HG03064 (cell line): ENCODE measurements around the gene TRAF3IP1.

Source experiments
- ATAC-seq: cut with Tn5 transposase; IDR thresholded peaks from one replicate; pipeline ENCODE4 v1.9.1; 2021; ENCODE audit warnings: low read depth; ENCODE audit not compliant: unreplicated experiment

The TRAF3IP1 gene

DNA sequence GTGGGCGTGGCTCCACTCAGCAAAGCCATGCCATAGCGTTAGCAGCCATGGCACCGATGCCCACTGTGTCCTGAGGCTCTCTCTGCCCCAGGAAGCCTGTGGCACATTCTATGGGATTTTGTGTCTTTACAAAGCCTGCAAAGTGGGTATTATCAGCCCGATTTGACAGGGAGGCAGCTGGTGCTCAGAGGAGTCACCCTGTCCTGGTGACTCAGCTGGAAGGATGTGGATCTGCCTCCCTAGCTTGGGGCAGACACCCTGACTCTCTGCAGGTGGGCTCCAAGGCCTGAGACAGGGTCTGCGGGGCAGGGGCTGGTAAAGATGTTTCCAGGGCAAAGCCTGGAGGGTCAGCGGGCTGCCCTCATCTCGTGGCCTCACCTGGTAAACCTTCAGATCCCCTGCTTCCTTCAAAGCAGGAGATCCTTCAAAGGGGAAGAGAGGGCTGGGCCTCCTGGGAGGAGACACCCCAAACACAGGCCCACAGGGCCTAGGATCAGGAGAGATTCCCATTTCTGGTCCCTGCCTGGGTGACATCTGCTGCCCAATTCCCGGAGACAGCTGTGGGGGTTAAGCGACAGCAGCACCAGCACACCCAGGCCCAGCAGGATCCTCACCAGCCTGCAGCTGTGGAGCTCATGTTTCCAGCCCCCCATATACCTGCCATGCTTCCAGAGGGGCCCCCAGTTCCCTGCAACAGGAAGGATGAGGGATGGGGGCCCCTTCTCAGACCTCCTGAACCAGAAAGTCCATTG, 103.4 kb downstream of the TRAF3IP1 start:
- ATAC-seq, result no peak

DNA sequence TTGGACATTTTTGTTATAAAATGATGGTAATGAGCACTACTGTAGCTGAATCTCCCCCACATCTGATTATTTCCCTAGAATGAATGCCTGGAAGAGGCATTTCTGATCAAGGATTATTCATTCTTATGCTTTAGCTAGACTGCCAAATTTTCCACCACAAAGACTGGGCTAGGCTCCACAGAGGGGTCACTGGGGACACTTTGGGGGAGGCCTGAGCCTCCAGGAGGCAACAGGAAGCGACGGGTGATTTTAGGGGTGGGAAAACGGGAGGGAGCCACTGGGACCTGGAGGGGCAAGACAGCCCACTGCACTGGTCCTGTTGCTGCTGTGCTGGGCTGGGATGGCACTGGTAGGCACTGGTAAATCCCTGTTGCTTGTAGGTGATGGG, 104.0 kb downstream of the TRAF3IP1 start:
- ATAC-seq, result no peak

DNA sequence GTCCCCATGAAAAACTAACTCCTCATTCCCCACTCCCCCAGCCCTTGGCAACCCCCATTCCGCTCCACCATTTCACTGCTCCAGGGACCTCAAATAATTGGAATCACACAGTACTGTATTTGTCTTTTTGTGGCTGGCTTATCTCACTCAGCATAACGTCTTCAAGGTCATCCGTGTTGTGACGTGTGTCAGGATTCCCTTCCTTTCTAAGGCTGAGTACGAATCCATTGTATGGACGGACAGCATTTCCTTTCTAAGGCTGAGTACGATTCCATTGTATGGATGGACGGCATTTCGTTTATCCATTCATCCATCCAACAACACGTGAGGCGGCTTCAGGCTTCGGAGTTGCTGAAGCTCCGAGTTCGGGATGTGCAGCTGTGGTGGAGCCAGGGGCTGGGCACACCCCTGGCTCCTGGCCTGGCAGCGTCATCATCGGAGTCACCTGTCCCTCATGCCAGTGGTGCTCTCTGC, 105.2 kb downstream of the TRAF3IP1 start:
- no peak for ATAC-seq

DNA sequence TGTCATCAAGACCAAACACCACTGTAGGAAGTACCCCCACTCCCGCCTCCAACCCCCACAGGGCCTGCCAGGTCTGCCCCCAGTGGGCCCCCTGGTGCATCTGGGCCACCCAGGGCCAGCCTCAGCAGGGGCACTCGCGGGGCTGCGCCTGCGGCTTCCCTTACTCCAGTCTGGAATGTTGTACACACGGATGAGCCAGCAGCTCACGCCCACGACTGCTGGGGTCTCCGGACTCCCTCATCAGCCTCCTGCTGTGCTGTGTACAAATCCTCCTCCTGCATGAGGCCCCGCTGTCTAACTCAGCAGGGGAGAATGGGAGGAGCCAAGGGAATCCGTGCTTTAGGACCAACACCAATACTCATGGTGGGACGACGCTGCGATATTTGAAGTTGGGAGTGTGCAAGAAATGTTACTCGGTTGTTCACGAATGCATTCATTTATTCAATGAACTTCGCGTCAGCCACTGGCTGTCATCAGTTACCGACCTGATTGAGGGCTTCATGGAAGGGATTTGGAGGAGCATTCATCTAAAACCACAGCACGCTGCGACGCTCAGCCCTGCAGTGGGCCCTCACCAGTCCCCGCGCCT, 105.8 kb downstream of the TRAF3IP1 start:
- peak; percentile 16 for ATAC-seq

DNA sequence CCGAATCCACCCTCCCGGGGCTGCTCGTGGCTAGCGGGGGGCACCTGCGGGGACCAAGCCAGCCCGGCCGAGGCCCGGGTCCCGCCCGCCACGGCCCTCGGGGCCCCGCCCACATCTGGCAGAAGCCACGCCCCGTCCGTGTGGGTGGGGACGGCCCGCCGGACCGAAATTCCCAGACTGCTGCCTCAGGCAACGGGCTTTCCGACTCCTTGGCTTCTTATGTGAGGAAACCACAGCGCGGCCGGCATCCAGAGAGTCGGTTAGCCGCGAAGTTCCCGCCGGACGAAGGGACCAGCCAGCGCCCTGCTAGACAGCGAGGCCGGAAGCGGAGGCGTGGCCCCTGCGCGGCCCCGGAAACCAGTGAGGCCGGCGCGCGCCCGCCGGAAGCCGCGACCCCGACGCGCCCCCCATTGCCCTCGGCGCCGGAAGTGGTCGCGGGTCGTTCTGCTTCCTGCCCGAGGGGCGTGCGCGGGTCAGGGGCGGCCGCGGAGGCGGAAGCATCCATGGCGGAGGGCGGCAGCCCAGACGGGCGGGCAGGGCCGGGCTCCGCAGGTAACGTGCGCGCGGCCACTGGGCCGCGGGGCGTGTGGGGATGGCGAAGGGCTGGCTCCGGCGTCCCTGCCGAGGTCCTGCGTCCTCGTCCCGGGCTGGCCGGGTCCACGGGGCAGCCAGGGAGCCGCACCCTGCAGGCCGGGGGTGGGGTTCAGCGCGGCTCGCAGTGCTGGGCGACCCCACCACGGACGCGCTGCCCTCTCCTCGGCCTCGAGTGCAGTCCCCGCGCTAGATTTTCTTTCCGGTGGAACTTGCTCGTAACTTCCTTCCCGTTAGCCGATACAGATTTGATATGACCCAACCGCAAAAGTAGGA, 106.5 kb downstream of the TRAF3IP1 start, which contains the start of gene ASB1:
Gene ASB1 (plus strand): TSS at position 360 of the 867 bp plus-strand sequence. CDS start 144 bp downstream, at position 504.
- peak; percentile 80 for ATAC-seq

DNA sequence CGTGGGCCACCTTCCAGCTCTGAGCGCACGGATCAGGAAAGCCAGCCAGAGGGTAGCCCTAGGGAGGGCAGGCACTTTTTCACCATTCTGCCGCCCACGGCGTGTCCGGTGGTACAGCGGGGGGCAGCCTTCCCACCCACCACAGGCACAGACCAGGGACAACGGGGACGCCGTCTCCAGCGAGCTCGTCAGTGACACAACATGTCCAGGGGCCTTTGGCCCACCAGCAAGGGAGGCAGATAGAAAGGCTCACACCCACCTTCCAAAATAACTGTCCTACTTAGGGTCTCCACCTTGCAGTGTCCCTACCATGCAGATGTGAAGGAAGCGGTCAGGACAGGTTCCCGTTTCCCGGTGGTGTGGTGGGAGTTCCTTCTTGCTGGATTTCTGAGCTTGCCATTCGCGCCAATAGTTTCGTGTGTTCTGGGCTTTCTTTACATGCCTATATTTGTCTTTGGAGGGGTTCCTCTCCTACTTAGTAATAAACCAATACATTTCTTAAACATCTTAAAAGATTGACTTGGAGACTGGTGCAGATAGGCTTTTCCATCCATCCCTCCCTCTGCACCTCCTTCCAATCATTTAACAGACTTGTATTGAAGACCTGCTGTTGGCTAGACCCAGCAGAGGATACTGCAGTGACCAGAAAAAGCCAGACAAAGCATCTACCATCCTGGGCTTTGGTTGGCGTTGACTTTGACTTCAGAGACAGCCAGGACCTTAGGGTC, 107.3 kb downstream of the TRAF3IP1 start:
- peak; percentile 6 for ATAC-seq

DNA sequence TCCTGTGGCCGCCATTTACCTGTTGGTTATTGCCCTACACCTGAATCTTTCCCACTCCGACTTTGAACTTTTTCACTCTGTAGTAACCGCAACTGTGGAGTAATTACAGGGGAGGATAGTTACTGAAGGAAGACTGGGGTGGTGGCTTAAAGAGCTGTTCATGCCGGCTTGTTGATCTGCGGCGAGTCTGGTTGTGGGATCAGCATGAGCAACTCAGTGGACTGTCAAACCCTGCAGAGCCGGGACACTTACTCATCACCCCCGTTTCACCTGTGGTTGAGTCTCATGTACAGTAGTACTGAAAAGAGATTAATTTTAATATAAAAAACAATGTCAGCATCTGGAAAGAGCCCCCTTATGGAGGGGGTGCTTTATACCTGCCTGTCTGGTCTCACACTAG, 108.5 kb downstream of the TRAF3IP1 start:
- no peak for ATAC-seq

DNA sequence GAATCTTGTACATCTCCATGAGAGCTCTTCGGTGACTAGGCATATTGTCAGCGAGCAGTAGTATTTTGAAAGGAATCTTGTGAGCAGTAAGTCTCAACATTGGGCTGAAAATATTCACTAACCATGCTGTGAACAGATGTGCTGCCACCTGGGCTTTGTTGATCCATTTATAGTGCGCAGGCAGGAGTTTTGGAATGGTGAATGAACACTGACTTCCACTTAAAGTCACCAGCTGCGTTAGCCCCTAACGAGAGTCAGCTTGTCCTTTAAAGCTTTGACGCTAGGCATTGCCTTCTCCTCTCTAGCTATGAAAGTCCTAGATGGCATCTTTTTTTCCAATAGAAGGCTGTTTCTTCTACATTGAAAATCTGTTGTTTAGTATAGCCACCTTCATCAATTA, 110.5 kb downstream of the TRAF3IP1 start:
- no peak for ATAC-seq

DNA sequence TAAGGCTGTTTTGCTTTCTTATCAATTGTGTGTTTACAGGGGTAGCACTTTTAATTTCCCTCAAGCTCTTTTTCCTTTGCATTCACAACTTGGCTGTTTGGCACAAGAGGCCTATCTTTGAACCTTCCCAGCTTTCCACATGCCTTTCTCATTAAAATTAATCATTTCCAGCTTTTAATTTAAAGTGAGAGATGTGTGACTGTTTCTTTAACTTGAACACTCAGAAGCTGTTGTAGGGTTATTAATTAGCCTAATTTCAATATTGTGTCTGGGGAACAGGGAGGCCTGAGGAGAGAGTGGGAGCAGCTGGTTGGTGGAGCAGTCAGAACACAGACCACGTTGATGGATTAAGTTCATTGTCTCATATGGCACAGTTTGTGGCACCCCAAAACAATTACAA, 111.1 kb downstream of the TRAF3IP1 start:
- ATAC-seq, result no peak

DNA sequence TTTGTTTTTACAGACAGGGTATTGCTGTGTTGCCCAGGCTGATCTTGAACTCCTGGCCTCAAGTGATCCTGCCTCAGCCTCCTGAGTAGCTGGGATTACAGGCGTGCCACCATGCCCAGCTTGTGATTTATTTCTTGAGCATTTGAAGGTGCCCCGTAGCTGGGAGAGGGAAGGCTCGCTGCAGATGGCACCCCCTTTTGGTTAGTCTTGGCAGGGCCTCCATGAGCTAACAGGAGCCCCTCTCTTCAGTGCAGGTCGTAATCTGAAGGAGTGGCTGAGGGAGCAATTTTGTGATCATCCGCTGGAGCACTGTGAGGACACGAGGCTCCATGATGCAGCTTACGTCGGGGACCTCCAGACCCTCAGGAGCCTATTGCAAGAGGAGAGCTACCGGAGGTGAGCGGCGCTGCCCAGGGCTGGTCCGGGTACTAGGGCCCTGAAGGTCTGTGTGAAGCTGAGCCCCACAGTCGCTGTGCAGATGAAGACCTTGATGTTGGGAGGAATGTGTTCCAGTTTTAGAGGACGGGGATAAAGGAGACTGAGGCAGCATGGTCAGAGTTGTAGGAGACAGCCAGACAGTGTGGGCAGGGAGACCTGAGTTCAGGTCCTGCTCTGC, 113.1 kb downstream of the TRAF3IP1 start:
- no peak for ATAC-seq

DNA sequence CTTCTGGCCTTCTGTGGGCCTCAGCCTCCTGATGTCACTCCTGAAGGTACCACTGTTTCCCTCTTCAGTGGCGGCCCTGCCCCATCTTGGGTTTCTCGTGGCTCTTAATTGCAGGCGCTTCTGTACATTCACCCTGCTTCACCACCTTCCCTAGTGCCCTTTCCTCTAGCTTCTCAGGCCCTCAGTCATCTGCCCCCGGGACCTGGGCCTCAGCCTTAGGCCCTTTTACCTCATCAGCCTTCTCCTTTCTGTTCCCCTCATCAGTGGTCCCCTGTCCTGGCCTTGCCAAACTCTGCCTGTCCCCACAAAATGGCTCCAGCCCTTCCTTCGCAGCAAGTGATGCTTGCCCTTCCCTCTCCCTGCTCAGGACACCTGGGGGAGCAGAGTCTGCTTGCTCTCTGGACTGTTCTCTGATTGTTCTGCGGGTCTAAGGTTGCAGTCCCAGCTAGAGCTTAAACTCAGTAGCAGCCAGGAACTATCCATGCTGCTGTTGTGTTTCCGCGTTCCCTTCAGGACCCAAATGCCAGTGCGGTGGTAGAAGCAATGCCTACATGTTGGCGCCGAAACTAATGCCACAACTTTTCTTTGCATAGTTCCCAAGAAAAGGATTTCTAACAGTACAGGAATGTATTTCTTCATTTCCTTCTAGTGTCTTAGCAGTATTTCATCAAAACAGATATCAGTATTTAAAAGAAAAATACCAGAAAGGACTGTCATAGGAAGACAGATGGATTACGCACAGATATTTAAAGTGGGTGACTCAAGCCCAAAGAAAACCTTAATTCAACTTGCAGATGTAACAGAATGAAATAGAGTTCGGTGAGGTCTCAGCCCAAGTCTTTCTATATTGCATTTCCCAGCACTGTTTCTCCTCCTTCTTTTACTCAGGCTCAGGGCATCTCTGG, 113.9 kb downstream of the TRAF3IP1 start:
- no peak for ATAC-seq

DNA sequence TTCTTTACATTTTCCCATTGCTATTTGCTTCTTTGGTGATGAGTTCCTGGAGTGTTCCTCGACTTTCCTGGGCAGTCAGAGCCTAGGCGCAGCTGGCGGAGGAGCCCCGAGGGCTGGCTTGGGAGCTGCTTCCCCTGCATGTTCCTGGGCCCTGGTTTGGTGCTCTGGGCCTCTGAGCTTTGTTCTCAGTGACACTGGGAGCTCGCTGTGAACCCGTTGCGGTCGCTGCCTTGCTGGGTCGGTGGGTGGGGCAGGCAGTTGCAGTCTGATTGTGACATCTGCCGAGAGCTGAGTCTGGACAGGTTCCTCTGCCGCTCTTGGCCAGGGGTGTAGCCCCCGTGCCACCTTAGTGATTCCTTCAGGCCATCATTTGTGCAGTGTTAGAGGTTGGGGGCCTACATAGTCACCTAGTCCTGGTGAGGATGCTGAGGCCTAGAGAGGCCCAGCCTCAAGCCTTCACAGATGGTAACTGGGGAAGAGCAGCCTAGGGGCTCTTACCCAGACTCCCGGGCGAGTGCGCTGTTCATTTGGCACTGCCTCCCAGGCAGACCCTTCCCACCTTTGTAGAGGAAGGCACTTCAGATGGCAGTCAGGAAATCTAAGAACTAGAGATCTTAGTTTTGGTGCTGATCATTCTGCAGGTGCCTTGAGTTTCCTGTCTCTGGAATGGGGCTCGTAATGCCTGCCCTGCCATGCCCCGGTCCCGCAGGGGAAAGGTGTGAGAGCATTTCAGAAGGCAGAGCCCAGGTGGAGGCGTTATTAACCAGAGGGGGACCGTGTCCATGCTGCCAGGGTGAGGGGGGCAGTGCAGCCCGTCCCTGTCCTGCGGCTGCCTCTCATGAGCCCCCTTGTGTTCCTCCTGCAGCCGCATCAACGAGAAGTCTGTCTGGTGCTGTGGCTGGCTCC, 114.8 kb downstream of the TRAF3IP1 start:
- ATAC-seq, result no peak

DNA sequence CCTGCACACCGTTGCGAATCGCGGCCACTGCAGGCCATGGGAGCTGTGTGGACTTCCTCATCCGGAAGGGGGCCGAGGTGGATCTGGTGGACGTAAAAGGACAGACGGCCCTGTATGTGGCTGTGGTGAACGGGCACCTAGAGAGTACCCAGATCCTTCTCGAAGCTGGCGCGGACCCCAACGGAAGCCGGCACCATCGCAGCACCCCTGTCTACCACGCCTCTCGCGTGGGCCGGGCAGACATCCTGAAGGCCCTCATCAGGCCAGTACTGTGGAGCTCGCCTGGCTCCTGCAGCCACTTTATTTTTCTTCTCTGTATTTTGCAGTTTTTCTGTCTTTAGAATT, 115.4 kb downstream of the TRAF3IP1 start:
- ATAC-seq, result no peak

DNA sequence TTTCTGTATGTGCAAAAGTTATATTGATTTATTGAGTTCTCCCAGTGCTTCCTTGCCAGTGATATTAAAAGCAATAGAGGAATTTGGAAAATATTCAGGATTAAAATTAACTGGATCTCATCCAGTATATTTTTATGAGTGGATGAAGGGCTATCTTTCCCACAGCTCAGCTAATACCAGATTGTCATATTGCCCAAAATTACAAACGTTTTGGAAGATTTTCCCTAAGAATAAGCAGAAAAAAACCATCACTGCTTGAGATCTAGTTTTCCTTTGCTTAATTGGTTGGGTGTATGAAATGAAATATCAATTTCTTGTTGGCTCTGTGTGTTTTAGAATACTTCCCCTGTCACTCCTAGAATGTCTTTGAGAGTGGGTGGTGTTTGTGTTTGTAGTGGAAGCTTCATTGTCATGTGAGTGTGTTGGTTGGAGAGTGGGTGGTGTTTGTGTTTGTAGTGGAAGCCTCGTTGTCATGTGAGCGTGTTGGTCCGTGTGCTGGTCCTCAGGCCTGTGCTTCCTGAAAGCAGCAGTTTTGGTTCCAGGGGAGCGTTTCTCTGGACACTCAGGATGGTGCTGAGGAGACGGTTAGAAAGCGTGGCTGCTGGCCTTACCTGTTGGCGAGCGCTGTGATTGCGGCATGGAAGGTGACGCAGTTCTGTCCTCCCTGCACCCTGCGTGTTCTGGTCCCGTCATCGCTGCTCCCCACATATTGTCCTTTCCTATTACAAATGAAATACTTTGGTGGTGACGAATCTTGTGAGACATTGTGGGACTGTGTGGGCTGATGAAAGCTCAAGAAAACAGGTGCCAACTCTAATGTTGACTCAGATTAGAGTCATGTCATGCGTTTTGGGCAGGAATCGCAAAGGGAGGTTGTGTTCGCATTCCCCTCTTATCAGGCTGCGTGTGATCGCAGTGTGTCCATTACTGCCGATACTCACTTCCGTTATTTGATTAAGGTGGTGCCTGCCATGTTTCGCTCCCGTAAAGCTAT, 118.8 kb downstream of the TRAF3IP1 start:
- no peak for ATAC-seq

DNA sequence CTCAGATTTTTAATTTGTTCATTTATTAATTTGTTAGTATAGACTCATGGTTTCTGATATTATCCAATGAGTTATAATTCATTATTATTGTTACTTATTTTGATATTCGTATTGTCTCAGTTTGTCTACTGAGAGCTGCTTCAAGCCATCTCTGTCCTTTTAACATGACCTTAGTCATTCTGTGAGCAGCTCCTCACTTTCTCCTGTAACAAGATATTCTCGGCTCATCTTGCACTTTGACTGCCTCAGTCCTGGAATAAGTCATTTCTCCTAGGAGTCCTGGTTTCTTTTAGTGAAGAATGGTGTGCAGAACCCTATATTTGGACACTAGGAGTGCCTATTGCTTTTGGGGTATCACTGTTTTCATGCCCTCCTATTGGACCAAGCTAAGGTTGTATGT, 119.6 kb downstream of the TRAF3IP1 start:
- no peak for ATAC-seq

DNA sequence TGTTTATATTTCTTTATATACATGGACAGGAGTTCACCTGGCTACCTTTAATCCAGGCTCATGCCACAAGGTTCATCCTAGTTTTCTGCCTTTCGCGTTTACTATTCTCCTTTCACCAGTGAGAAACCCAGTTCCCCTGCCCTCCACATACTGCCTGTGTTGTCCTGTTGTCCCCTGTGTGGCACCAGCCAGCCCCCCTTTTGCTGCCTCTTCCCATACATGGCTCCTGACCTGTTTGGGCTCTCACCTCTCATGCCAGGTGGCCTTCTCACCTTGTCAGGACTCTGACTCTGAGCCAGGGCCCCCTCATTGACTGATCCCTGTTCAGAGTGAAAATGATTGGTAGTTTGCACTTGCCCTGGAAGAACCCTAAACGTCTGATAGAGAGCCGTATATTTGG, 120.0 kb downstream of the TRAF3IP1 start:
- no peak for ATAC-seq

DNA sequence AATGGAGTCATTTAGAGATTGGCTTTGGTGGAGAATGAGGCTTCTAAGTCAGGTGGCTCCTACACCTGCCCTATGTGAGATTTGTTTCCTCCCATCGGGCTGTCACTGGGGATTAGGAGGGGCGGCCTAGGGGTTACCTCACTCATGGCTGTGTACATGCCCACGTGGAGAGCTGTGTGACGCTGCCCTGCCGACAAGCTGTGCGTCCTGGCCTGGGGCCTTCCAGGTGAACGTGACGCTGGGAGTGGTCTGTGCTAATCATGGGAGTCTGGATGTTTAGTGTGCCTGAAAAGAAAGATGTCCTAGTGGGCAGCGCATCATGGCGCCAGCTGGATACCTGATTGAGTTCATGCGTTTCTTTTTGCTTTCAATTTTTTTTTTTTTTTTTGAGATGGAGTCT, 120.4 kb downstream of the TRAF3IP1 start:
- no peak for ATAC-seq
